Measurements from ENCODE around the gene OR13D1. TPM values are rescaled to one million over a fixed set of nuclear protein-coding genes. Genes with fewer than 3 reads are reported as not detected.

OR13D1 gene
- total RNA-seq, 1 experiment from 2014 or later: not detected

GRCh38 chr9:104675611-104676010, 18.7 kb upstream of the OR13D1 start:
- TF ChIP-seq CTCF (IDR thresholded peaks at IDR 0.05 in 2 of 3, conservative IDR thresholded peaks at IDR 0.05 in 1 of 3; ENCODE audit: borderline replicate concordance in 1 of 3, insufficient read depth in 1 of 3, low read depth in 2 of 3, low read length in 2 of 3) (no peak), CBX3 (IDR thresholded peaks at IDR 0.05; ENCODE audit: low read depth) (no peak), TCF7L2 (IDR thresholded peaks at IDR 0.05; ENCODE audit: borderline replicate concordance, extremely low read depth, insufficient read depth, insufficient read length) (no peak), FOSL1 (IDR thresholded peaks at IDR 0.05; ENCODE audit: low read depth) (no peak), CEBPB (IDR thresholded peaks at IDR 0.05; ENCODE audit: low read depth) (no peak), ATF3 (IDR thresholded peaks at IDR 0.05) (no peak), YY1 (IDR thresholded peaks at IDR 0.05; ENCODE audit: extremely low read depth, insufficient replicate concordance, low read depth, low read length) (no peak), JUND (IDR thresholded peaks at IDR 0.05) (no peak), MAX (IDR thresholded peaks at IDR 0.05) (no peak), RAD21 (IDR thresholded peaks at IDR 0.05; ENCODE audit: low read depth) (no peak), EZH2 (IDR thresholded peaks at IDR 0.05) (no peak), REST (IDR thresholded peaks at IDR 0.05; ENCODE audit: low read depth) (no peak), ZNF274 (IDR thresholded peaks at IDR 0.05; ENCODE audit: low read depth, low read length) (no peak), ZBTB33 (IDR thresholded peaks at IDR 0.05; ENCODE audit: extremely low read depth, insufficient replicate concordance, low read length) (no peak), SIN3A (IDR thresholded peaks at IDR 0.05; ENCODE audit: low read depth) (no peak), ZFX (IDR thresholded peaks at IDR 0.05) (no peak), SP1 (IDR thresholded peaks at IDR 0.05; ENCODE audit: low read depth) (no peak)
- RAD21 ChIA-PET (ENCODE audit: low non-redundant PET in 1 of 2, low total read pairs in 2 of 2, uncharacterized antibody in 2 of 2, unreplicated experiment in 2 of 2): no interaction called here
- Histone ChIP-seq H3K27me3 (ENCODE audit: insufficient read depth, low read length) (0 out of 2 replicates have a peak, but pooled peaks cover 3% of the 10 kb centered on the region), H3K4me1 (ENCODE audit: control insufficient read depth in 1 of 2, insufficient read depth in 2 of 2, low read length in 2 of 2) (no peaks in the 10 kb centered on the region), H3K4me2 (ENCODE audit: low read length) (no peak overlapping the region), H4K20me1 (ENCODE audit: insufficient read depth) (no peaks in the 10 kb centered on the region), H3K27ac (ENCODE audit: low read depth, low read length) (no peak overlapping the region), H3K79me2 (ENCODE audit: insufficient read depth, low read length) (no peaks in the 10 kb centered on the region), H3K36me3 (ENCODE audit: control insufficient read depth in 1 of 2, insufficient read depth in 2 of 2, low read length in 2 of 2) (no peaks in the 10 kb centered on the region), H3K9ac (ENCODE audit: low read length) (no peak overlapping the region), H3K4me3 (replicated peaks in 1 of 2; ENCODE audit: low read depth in 1 of 2, low read length in 2 of 2) (no peak overlapping the region), H3K9me3 (ENCODE audit: control insufficient read depth in 1 of 2, insufficient read depth in 1 of 2, low read depth in 1 of 2, low read length in 2 of 2) (no peaks in the 10 kb centered on the region), H3K9me2 (ENCODE audit: insufficient read depth) (no peaks in the 10 kb centered on the region), H2AFZ (ENCODE audit: low read depth, low read length, poor library complexity, severe bottlenecking) (no peak overlapping the region)
- ATAC-seq (no peak), DNase-seq (ENCODE audit: low read depth, low spot score) (no peak)
- POLR2A ChIA-PET: no interaction called here
- no TSS peak for BruUV-seq (replicated peaks)
- intact Hi-C loops (cut with micrococcal nuclease): no loop called here
- CTCF ChIA-PET: interaction anchor here (0.6 kb wide), 1 partner anchor 31 kb away, joined by 3 read pairs; no protein-coding TSS in a partner anchor
